GM12878 (cell line): ENCODE data around the gene PPP2R3C. TPM values are rescaled to one million over a fixed set of nuclear protein-coding genes. Genes with fewer than 3 reads are reported as not detected.
A peak's percentile ranks its signal among the peaks of the same experiment; 100 is the strongest.

Experiments
- ATAC-seq: fragments of 200-7000 bp; cut with Tn5 transposase; 3 replicates; pipeline ENCODE4 v1.9.1; 2020; ENCODE audit warnings: mild to moderate bottlenecking, moderate library complexity
- BruUV-seq: library from RNA; stranded (reverse); fragments of 400-500 nt; replicated peaks from 2 replicates; lab custom pipeline; 2021; lab: Mats Ljungman, UMichigan
- CTCF ChIA-PET: fragments of 300-600 bp; sonication (Branson Sonifier 250); formaldehyde crosslinking; extraction: SDS; loops from one replicate; lab custom pipeline; 2021; ENCODE audit warnings: inconsistent platforms; lab: Yijun Ruan, JAX
- POLR2A ChIA-PET: fragments of 350-600 bp; formaldehyde crosslinking; extraction: SDS; loops from one replicate; lab custom pipeline; 2021; ENCODE audit warnings: inconsistent platforms; lab: Charles Lee
- RAD21 ChIA-PET: fragments of 300-600 bp; sonication (Branson Sonifier 250); formaldehyde crosslinking; loops from one replicate; lab custom pipeline; 2023; ENCODE audit warnings: antibody characterized with exemption; ENCODE audit not compliant: unreplicated experiment; lab: Charles Lee
- SMC1A ChIA-PET: fragments of 300-600 bp; sonication (Branson Sonifier 250); formaldehyde crosslinking; loops from one replicate; lab custom pipeline; 2023; ENCODE audit not compliant: unreplicated experiment, uncharacterized antibody; lab: Charles Lee
- DNase-seq: peaks from one replicate; pipeline ENCODE4 v3.0.0-alpha.2; 2011; ENCODE audit warnings: low read depth, low spot score
- FAIRE-seq: peaks from 3 replicates; lab custom pipeline; 2011; peaks lifted over from hg19 to GRCh38; lab: Jason Lieb, UNC
- H2AFZ ChIP-seq: 2 replicates; pipeline ENCODE4 v1.6.0; 2011; ENCODE audit warnings: low read depth, low read length, control low read depth; ENCODE audit not compliant: control insufficient read depth
- H3K27ac ChIP-seq: 2 replicates; pipeline ENCODE4 v1.5.1; 2011; ENCODE audit warnings: control low read depth; ENCODE audit not compliant: control insufficient read depth, insufficient read depth
- H3K27me3 ChIP-seq, 2 experiments: replicated peaks in 1 of 2; 2 replicates each; pipeline versions ENCODE4 v1.6.0 to v1.6.1; 2011; ENCODE audit warnings: low read length in 1 of 2; ENCODE audit not compliant: control insufficient read depth in 2 of 2, insufficient read depth in 2 of 2
- H3K36me3 ChIP-seq, 2 experiments: 2 replicates each; pipeline ENCODE4 v1.5.1; 2011; ENCODE audit warnings: low read length in 1 of 2; ENCODE audit not compliant: control insufficient read depth in 2 of 2, insufficient read depth in 2 of 2
- H3K4me1 ChIP-seq: 2 replicates; pipeline ENCODE4 v1.6.1; 2011; ENCODE audit warnings: mild to moderate bottlenecking, low read length, moderate library complexity, mixed read lengths; ENCODE audit not compliant: control insufficient read depth, insufficient read depth
- H3K4me2 ChIP-seq: 2 replicates; pipeline ENCODE4 v1.6.0; 2011; ENCODE audit warnings: control low read depth; ENCODE audit not compliant: control insufficient read depth, insufficient read depth
- H3K4me3 ChIP-seq: fragments of 200-600 bp; sonication (generic); 2 replicates; pipeline ENCODE4 v1.5.1; 2016
- H3K79me2 ChIP-seq: 2 replicates; pipeline ENCODE4 v1.6.0; 2011; ENCODE audit warnings: low read length; ENCODE audit not compliant: control insufficient read depth, insufficient read depth
- H3K9ac ChIP-seq: 2 replicates; pipeline ENCODE4 v1.8.0; 2011; ENCODE audit warnings: low read length, control low read depth, mixed read lengths; ENCODE audit not compliant: control insufficient read depth, insufficient read depth
- H3K9me3 ChIP-seq: replicated peaks from 3 replicates; pipeline ENCODE4 v1.5.1; 2011; ENCODE audit warnings: mild to moderate bottlenecking, low read length; ENCODE audit not compliant: control insufficient read depth, insufficient read depth
- H4K20me1 ChIP-seq: 2 replicates; pipeline ENCODE4 v1.6.0; 2011; ENCODE audit not compliant: control insufficient read depth, insufficient read depth
- BCL3 ChIP-seq: IDR thresholded peaks from 2 replicates; pipeline ENCODE4 v1.6.1; 2011; ENCODE audit warnings: borderline replicate concordance, low read depth, mild to moderate bottlenecking, moderate library complexity, low read length; ENCODE audit not compliant: insufficient read depth, poor library complexity, severe bottlenecking
- CBFB ChIP-seq: IDR thresholded peaks from 2 replicates; pipeline ENCODE4 v1.6.1; 2016; ENCODE audit warnings: antibody characterized with exemption, low read depth
- DPF2 ChIP-seq: fragments of 450-650 bp; IDR thresholded peaks from 2 replicates; pipeline ENCODE4 v1.6.1; 2017; ENCODE audit warnings: mild to moderate bottlenecking
- HDGF ChIP-seq: fragments of 450-650 bp; IDR thresholded peaks from 2 replicates; pipeline ENCODE4 v1.6.1; 2016; ENCODE audit warnings: antibody characterized with exemption
- IKZF2 ChIP-seq, 2 experiments: fragments of 450-650 bp; IDR thresholded peaks; 2 replicates each; pipeline ENCODE4 v1.6.1; 2017; ENCODE audit warnings: mild to moderate bottlenecking in 2 of 2, moderate library complexity in 2 of 2
- MAX ChIP-seq: IDR thresholded peaks from 2 replicates; pipeline ENCODE4 v1.6.1; 2012; ENCODE audit warnings: low read depth, low read length, improper control_type of control experiment
- MLLT1 ChIP-seq: fragments of 450-650 bp; IDR thresholded peaks from 2 replicates; pipeline ENCODE4 v1.6.1; 2016; ENCODE audit warnings: mild to moderate bottlenecking
- MXI1 ChIP-seq: fragments of 150-350 bp; IDR thresholded peaks from 2 replicates; pipeline ENCODE4 v1.6.1; 2011; ENCODE audit warnings: low read depth, mild to moderate bottlenecking, inconsistent platforms, low read length, improper control_type of control experiment
- POLR2AphosphoS5 ChIP-seq: IDR thresholded peaks from 2 replicates; pipeline ENCODE4 v1.6.1; 2011; ENCODE audit warnings: mild to moderate bottlenecking, low read length, inconsistent platforms
- RUNX3 ChIP-seq: IDR thresholded peaks from 2 replicates; pipeline ENCODE4 v1.6.1; 2012; ENCODE audit warnings: low read length, inconsistent platforms
- SIN3A ChIP-seq: IDR thresholded peaks from 2 replicates; pipeline ENCODE4 v1.6.1; 2012; ENCODE audit warnings: low read depth, low read length, improper control_type of control experiment
- SP1 ChIP-seq: IDR thresholded peaks from one replicate; pipeline ENCODE4 v1.6.1; 2011; ENCODE audit warnings: low read depth, low read length
- SREBF1 ChIP-seq: IDR thresholded peaks from 2 replicates; pipeline ENCODE4 v1.6.1; 2012; ENCODE audit warnings: mild to moderate bottlenecking, low read length
- WGBS: methylation state at CpG from one replicate; pipeline ENCODE4 v1.1.6; 2016; ENCODE audit warnings: low lambda C conversion rate; ENCODE audit not compliant: insufficient replicate concordance, insufficient coverage; ENCODE audit errors: missing lambda C conversion rate; 5-methylcytosine and 5-hydroxymethylcytosine counted together
- in situ Hi-C: fragments of 300-500 bp; cut with MboI; formaldehyde crosslinking; loops from 9 replicates; pipeline ENCODE4 v1.14.3; 2018; ENCODE audit warnings: mixed read lengths
- intact Hi-C: fragments of 100-400 bp; cut with micrococcal nuclease; formaldehyde crosslinking; loops from one replicate; pipeline ENCODE4 v1.14.2; 2022; ENCODE audit not compliant: unreplicated experiment
- polyA plus RNA-seq, 11 experiments: library from polyadenylated mRNA; depleted of rRNA in 4 of 11; unstranded in 6 of 11; stranded (reverse) in 5 of 11; fragments of >200 nt; fragmentation: Nextera tagmentation in 4 of 11; fragmentation: Illumina TruSeq in 1 of 11; extraction: Ambion mirVana in 4 of 11; extraction: Trizol in 1 of 11; gene quantifications; 1 replicate in 1 of 11; 2 replicates in 10 of 11; pipeline versions ENCODE4 v1.2.1 to v1.2.3, GENCODE V29; 2011 to 2016; ENCODE audit warnings: inconsistent platforms in 2 of 11, missing spikeins in 2 of 11, low read depth in 1 of 11
- total RNA-seq, 4 experiments: library from RNA; depleted of rRNA in 3 of 4; stranded (reverse); fragments of >200 nt in 3 of 4; fragmentation: Illumina TruSeq in 1 of 4; extraction: Trizol in 1 of 4; gene quantifications; 2 replicates each; pipeline versions ENCODE4 v1.2.1 to v1.2.3, GENCODE V29; 2013 to 2021
- TF ChIP-seq, protein P1 (sequence below): fragments of 450-650 bp; IDR thresholded peaks from 2 replicates; pipeline ENCODE4 v1.6.1; 2017; ENCODE audit warnings: borderline replicate concordance
- TF ChIP-seq, protein P2 (sequence below): fragments of 450-650 bp; IDR thresholded peaks from 2 replicates; pipeline ENCODE4 v1.6.1; 2016; ENCODE audit warnings: mild to moderate bottlenecking

The PPP2R3C gene
- total and polyA plus RNA-seq, 10 of the 15 experiments (the other 5 are each of a cell fraction or from before 2014, with no cell fraction given): 27.6 to 80.5 (median 42.9) TPM

GRCh38 chr14:35122696-35123387, 1.1 kb upstream of the PPP2R3C start:
- 0 out of 2 replicates have a peak, but pooled peaks cover 2% of the 10 kb centered on the region for H3K4me1 ChIP-seq
- CTCF ChIA-PET: interaction anchor here (1.2 to 4.5 kb wide), 6 partner anchors 12 to 692 kb away, joined by 3 to 29 read pairs (median 4); no protein-coding TSS in a partner anchor
- H3K4me2 ChIP-seq: peak overlapping the region; percentile 98
- SMC1A ChIA-PET: interaction anchor here (0.6 to 1.9 kb wide), 13 partner anchors 12 to 294 kb away, joined by 3 to 7 read pairs (median 5); partner anchors contain the start of gene SRP54
- DNase-seq (no peak), FAIRE-seq (no peak), ATAC-seq (0 out of 3 replicates have a peak, but pooled peaks have one; percentile 0)
- H3K4me3 ChIP-seq: peak overlapping the region; percentile 83
- BruUV-seq: TSS peak; percentile 72
- H3K9me3 ChIP-seq: no peaks in the 10 kb centered on the region
- peak overlapping the region; percentile 100 for H2AFZ ChIP-seq
- H3K9ac ChIP-seq: peak overlapping the region; percentile 98
- in situ Hi-C loops: no loop called here
- intact Hi-C loops: loop anchor here (1.0 to 5.0 kb wide), 3 partner anchors 77 to 251 kb away; partner anchors contain the start of gene FAM177A1
- RAD21 ChIA-PET: interaction anchor here (0.6 to 2.6 kb wide), 10 partner anchors 18 to 453 kb away, joined by 3 to 11 read pairs (median 3); partner anchors contain the start of genes PSMA6 and SRP54
- H4K20me1 ChIP-seq: no peaks in the 10 kb centered on the region
- H3K27me3 ChIP-seq: no peaks in the 10 kb centered on the region
- H3K27ac ChIP-seq: peak overlapping the region; percentile 99
- POLR2A ChIA-PET: interaction anchor here (0.6 to 2.5 kb wide), 13 partner anchors 33 to 791 kb away, joined by 3 to 20 read pairs (median 4); partner anchors contain the start of genes BAZ1A, FAM177A1 and SRP54
- WGBS: 7% methylated on average over 23 of the region's 23 CpGs
- no peaks in the 10 kb centered on the region for H3K36me3 ChIP-seq
- H3K79me2 ChIP-seq: peaks cover 26% of the 10 kb centered on the region
- TF ChIP-seq MXI1: 0 out of 2 replicates have a peak, but pooled peaks have one; percentile 38
- TF ChIP-seq MAX: 0 out of 2 replicates have a peak, but pooled peaks have one; percentile 55
- TF ChIP-seq SREBF1: no peak
- TF ChIP-seq, protein P1, sequence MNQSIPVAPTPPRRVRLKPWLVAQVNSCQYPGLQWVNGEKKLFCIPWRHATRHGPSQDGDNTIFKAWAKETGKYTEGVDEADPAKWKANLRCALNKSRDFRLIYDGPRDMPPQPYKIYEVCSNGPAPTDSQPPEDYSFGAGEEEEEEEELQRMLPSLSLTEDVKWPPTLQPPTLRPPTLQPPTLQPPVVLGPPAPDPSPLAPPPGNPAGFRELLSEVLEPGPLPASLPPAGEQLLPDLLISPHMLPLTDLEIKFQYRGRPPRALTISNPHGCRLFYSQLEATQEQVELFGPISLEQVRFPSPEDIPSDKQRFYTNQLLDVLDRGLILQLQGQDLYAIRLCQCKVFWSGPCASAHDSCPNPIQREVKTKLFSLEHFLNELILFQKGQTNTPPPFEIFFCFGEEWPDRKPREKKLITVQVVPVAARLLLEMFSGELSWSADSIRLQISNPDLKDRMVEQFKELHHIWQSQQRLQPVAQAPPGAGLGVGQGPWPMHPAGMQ: no peak
- TF ChIP-seq RUNX3: peak; percentile 86
- no peak for TF ChIP-seq POLR2AphosphoS5
- TF ChIP-seq, protein P2, sequence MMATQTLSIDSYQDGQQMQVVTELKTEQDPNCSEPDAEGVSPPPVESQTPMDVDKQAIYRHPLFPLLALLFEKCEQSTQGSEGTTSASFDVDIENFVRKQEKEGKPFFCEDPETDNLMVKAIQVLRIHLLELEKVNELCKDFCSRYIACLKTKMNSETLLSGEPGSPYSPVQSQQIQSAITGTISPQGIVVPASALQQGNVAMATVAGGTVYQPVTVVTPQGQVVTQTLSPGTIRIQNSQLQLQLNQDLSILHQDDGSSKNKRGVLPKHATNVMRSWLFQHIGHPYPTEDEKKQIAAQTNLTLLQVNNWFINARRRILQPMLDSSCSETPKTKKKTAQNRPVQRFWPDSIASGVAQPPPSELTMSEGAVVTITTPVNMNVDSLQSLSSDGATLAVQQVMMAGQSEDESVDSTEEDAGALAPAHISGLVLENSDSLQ: 0 out of 2 replicates have a peak, but pooled peaks have one; percentile 20
- peak; percentile 71 for TF ChIP-seq HDGF
- no peak for TF ChIP-seq SP1
- peak; percentile 71 for TF ChIP-seq MLLT1
- TF ChIP-seq IKZF2 (IDR thresholded peaks at IDR 0.05): 0 out of 4 replicates have a peak, but pooled peaks of 1 of the 2 experiments have one; percentile 49
- 0 out of 2 replicates have a peak, but pooled peaks have one; percentile 7 for TF ChIP-seq DPF2
- TF ChIP-seq CBFB: peak; percentile 83
- peak; percentile 15; the same call in 1 of the 2 replicates for TF ChIP-seq SIN3A
- TF ChIP-seq BCL3: peak; percentile 27
